Stomach smooth muscle (tissue), 2 donors: ENCODE measurements around the gene CCDC78.
A peak's percentile ranks its signal among the peaks of the same experiment; 100 is the strongest.

ENCODE experiments used
- H3K27ac ChIP-seq: one replicate; pipeline ENCODE4 v1.7.0; 2013; ENCODE audit warnings: mild to moderate bottlenecking, low read length, inconsistent platforms
- H3K27me3 ChIP-seq, 2 donors: one replicate each; pipeline ENCODE4 v1.7.0; 2013; ENCODE audit warnings: low read length in 2 of 2; ENCODE audit not compliant: insufficient read depth in 2 of 2, control insufficient read depth in 1 of 2
- H3K36me3 ChIP-seq, 2 donors: one replicate each; pipeline ENCODE4 v1.7.0; 2013; ENCODE audit warnings: low read length in 2 of 2; ENCODE audit not compliant: control insufficient read depth in 2 of 2, insufficient read depth in 2 of 2
- H3K4me1 ChIP-seq: one replicate; pipeline ENCODE4 v1.7.0; 2013; ENCODE audit warnings: low read length; ENCODE audit not compliant: control insufficient read depth, insufficient read depth
- H3K4me3 ChIP-seq, 2 donors: one replicate each; pipeline ENCODE4 v1.7.0; 2013; ENCODE audit warnings: low read length in 2 of 2
- H3K9ac ChIP-seq, 2 donors: one replicate each; pipeline ENCODE4 v1.7.0; 2013; ENCODE audit warnings: low read length in 2 of 2, mild to moderate bottlenecking in 1 of 2
- H3K9me3 ChIP-seq, 2 donors: one replicate each; pipeline ENCODE4 v1.7.0; 2013; ENCODE audit warnings: low read length in 2 of 2; ENCODE audit not compliant: control insufficient read depth in 2 of 2
- donor health status: healthy.
- donor health status: Pancreatic carcinoma.

CCDC78 gene

DNA sequence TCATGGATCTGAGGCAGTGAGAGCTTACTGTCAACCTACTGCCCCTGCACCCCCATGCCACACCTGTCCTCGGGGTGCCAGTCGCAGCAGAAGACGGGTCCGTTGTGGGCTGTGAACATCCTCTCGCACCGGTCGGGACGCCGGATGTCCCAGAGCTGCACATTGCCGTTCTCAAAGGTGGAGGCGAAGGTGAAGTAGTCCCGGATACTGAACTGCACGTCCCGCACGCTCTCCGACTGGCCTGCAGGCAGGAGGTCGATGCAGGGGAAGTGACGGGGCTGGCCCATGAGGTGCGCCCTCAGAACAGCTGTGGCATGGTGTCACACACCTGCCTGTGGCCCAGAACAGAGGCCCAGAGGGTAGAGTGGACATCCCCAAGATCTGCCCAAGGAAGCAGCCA, 38.7 kb downstream of the CCDC78 start:
- H3K4me1 ChIP-seq, result peaks cover 42% of the 10 kb centered on the region
- no peaks in the 10 kb centered on the region for H3K9me3 ChIP-seq
- no peaks in the 10 kb centered on the region for H3K27me3 ChIP-seq
- H3K27ac ChIP-seq, result no peak overlapping the region
- H3K4me3 ChIP-seq, result no peak overlapping the region
- no peak overlapping the region for H3K9ac ChIP-seq
- H3K36me3 ChIP-seq, result peaks cover 2 to 6% of the 10 kb centered on the region in 2 donors

DNA sequence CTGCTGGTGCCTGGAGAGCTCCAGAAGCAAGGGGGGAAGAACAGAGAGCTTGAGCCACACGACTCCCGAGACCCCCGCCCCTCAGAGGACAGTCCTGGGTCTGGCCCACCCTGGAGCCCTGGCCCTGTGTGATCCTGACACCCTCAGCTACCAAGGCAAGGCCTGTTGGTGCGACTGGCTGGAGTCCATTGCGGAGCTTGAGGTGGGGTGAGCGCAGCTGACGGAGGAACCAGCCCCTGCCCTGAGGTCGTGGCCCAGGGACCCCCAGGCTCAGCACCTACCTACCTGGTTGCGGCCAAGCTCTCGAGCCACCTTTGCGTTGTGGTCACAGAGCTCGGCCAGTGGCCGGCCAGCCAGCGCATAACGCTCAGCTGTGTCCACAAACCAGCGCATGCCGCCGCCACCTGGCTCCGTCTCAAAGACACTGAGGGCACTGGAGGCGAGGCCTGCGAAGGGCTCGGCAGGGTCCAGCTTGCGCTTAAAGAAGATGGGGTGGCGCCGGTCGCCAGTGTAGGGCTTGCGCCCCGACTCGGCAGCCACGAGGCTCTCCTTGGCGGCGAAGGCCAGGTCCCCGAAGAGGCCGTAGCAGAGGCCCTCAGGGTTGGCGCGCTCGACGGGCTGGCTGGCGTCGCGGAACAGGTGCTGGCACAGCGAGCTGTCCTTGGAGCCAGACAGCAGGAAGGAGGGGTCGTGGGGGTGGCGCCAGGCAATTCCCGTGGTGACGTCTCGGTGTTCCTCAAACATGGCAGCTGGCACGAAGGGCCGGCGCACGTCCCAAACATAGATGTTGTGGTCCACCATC, 39.6 kb downstream of the CCDC78 start:
- Histone ChIP-seq H3K9me3 (no peaks in the 10 kb centered on the region), H3K27me3 (no peaks in the 10 kb centered on the region), H3K36me3 (peaks cover 10 to 14% of the 10 kb centered on the region in 2 donors), H3K27ac (no peak overlapping the region), H3K9ac (no peak overlapping the region), H3K4me1 (peaks cover 50% of the 10 kb centered on the region), H3K4me3 (no peak overlapping the region)

DNA sequence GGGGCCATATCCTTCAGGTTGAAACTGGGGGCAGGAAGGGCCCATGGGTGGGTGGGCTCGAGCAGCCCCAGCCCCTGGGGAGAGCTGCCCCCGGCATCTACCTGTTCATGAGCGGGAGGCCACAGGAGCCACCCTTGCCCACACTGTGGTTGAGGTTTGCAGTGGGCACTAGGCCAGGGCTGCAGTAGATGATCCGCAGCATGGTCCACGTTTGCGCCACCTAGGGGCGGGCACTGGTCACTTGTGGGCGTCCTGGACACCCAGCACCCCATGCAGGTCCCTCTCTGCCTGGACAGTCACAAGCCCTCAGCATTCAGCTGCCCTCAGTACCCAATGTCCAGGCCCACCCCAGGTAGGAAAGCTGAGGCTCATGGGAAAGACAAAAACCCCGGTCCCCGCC, 40.3 kb downstream of the CCDC78 start:
- Histone ChIP-seq H3K4me3 (no peak overlapping the region), H3K27ac (no peak overlapping the region), H3K36me3 (peaks cover 12 to 17% of the 10 kb centered on the region in 2 donors), H3K9ac (no peak overlapping the region), H3K9me3 (no peaks in the 10 kb centered on the region), H3K4me1 (peaks cover 57% of the 10 kb centered on the region), H3K27me3 (no peaks in the 10 kb centered on the region)

DNA sequence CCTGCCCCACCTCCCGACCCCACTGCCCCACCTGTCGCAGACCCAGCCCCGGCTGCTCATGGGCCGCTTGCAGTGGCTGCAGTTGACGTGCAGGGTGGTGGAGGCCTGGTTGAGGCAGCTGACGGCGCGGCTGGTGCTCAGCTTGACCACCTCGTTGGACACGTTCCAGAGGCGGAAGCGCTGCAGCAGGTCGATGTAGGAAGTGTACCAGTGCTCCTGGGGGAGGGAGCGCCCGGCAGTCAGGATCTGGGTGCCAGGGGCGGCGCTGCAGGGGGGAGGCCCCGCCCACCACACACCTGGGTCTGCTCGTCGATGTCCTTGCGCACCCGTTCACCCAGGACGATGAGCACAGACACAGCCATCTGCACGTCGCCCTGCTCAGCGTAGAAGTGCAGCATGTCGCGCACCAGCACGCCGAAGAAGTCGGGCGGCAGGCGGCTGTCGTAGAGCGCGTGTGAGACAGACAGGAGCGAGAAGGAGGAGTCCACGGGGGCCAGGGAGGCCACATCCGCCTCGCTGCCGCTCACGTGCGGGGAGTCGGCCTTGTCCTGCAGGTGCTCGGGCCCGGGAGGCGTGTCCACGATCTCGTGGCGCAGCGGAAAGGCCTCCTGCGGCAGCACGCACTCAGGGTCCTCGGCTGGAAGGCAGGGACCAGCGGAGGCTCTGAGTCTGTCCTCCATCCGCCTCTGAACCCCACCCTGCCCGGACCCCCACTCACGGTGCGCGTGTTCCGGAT, 41.1 kb downstream of the CCDC78 start:
- no peaks in the 10 kb centered on the region for H3K9me3 ChIP-seq
- H3K27me3 ChIP-seq, result no peaks in the 10 kb centered on the region
- H3K4me1 ChIP-seq, result peaks cover 61% of the 10 kb centered on the region
- peak overlapping the region in 1 of 2 donors; percentile 40 for H3K4me3 ChIP-seq
- H3K27ac ChIP-seq, result no peak overlapping the region
- peaks cover 12 to 17% of the 10 kb centered on the region in 2 donors for H3K36me3 ChIP-seq
- H3K9ac ChIP-seq, result no peak overlapping the region

DNA sequence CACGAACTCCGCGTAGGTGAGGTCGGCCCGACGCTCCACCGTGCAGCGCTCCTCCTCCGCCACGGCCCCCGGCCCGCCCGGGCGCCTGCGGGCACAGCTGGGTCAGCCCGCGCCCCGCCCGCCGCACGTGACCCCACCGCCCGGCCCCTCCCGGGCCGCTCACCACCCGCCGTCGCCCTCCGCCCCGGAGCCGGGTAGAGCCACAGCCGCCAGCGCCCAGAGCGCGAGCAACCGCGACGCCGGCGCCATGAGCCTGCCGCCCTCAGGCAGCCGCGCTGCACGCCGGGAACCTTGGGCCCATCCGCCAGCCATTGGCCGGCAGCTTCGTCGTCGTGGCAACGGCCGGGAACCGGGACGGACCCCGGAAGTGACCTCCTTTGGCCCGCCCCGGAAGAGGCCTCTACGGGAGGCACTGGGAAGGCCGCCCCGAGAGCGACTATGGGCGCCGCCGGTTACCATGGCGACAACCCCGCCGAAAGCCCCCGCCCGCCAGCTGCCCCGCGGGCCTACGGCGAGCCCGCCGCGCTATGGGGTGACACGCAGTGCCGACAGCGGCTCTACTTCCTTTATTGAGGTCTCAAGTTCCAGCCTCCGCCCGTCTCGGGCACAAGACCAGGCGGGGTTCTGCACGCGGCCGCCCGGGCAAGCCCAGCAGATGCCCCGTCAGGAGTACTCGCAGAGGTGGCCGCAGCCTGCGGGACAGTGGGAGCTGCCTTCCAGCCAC, 42.0 kb downstream of the CCDC78 start, which contains the start of gene JMJD8:
Gene JMJD8 (minus strand): TSS at position 264 of the 724 bp plus-strand sequence. CDS start 15 bp downstream, at position 249.
- Histone ChIP-seq H3K9ac (peak within 1 kb of the TSS; percentile 42 to 63), H3K27me3 (no peaks in the 10 kb centered on the region), H3K4me3 (peak within 1 kb of the TSS; percentile 75 to 81), H3K27ac (peak within 1 kb of the TSS; percentile 58), H3K4me1 (peaks cover 58% of the 10 kb centered on the region), H3K9me3 (no peaks in the 10 kb centered on the region), H3K36me3 (peaks cover 12 to 17% of the 10 kb centered on the region in 2 donors)

DNA sequence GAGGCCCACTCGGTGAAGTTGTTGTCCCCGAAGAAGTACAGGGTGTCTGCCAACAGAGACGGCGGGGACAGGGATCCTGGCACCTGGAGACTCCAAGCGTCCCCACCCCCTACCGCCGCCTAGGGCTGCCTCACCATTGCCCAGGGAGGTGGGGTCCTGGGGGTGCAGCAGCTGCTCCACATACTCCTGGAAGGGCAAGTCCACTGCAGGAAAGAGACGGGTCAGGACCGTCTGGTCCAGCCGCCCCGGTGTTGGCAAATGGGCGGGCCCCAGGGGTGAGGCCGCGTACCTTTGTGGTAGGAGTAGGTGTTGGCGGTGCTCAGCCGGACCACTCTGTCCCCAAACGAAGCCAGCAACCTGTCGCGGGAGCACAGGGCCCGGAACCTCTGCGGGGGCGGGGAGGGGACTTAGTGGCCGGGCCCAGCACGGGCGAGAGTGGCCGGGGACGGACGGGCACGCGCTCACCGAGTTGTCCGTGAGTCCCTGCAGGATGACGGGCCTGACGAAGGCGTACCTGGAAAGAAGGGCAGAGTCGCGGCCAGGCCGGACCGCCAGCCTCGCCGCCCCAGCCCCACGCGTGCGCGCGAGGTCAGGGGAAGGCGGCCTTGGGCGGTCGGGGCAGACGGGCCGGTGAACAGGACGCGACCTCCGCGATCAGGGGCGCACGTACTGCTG, 42.7 kb downstream of the CCDC78 start:
- Histone ChIP-seq H3K4me1 (peaks cover 53% of the 10 kb centered on the region), H3K9ac (peak overlapping the region in 1 of 2 donors; percentile 53), H3K9me3 (no peaks in the 10 kb centered on the region), H3K27me3 (no peaks in the 10 kb centered on the region), H3K4me3 (peak overlapping the region; percentile 63 to 81), H3K27ac (no peak overlapping the region), H3K36me3 (peaks cover 12 to 17% of the 10 kb centered on the region in 2 donors)

DNA sequence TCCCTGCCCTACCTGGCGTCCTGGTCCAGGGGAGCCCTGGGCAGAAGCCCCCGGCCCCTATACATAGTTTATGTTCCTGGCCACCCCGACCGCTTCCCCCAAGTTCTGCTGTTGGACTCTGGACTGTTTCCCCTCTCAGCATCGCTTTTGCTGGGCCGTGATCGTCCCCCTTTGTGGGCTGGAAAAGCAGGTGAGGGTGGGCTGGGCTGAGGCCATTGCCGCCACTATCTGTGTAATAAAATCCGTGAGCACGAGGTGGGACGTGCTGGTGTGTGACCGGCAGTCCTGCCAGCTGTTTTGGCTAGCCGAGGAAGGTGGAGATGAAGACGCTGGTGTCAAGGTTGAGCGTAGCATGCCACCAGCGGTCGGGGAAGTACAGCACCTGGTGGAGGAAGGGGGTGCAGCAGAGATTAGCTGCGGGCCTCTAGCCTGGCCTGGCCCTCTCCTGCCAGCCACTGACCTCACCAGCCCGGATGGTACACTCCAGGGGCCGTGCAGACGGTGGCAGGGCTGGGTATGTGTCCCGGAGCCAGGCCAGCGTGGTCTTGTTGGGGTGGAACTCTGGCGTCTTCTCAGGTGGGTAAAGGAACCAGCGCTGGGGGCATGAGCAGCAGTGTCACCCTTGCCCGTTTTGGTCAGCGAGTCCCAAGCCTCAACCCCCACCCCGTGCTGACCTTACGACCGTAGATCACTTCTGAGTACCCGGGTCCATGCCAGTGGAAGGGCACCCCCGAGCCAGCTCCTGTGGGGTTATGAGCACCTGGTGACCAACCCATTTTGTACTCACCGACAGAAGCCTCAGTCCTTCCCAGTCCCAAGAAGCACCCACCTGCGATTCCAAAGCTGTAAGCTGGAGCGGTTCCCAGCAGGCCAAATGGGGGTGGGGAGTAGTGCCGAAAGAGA, 43.5 kb downstream of the CCDC78 start:
- no peak overlapping the region for H3K27ac ChIP-seq
- no peaks in the 10 kb centered on the region for H3K9me3 ChIP-seq
- H3K9ac ChIP-seq, result no peak overlapping the region
- H3K27me3 ChIP-seq, result no peaks in the 10 kb centered on the region
- peaks cover 52% of the 10 kb centered on the region for H3K4me1 ChIP-seq
- H3K36me3 ChIP-seq, result peaks cover 12 to 17% of the 10 kb centered on the region in 2 donors
- peak overlapping the region in 1 of 2 donors; percentile 81 for H3K4me3 ChIP-seq

DNA sequence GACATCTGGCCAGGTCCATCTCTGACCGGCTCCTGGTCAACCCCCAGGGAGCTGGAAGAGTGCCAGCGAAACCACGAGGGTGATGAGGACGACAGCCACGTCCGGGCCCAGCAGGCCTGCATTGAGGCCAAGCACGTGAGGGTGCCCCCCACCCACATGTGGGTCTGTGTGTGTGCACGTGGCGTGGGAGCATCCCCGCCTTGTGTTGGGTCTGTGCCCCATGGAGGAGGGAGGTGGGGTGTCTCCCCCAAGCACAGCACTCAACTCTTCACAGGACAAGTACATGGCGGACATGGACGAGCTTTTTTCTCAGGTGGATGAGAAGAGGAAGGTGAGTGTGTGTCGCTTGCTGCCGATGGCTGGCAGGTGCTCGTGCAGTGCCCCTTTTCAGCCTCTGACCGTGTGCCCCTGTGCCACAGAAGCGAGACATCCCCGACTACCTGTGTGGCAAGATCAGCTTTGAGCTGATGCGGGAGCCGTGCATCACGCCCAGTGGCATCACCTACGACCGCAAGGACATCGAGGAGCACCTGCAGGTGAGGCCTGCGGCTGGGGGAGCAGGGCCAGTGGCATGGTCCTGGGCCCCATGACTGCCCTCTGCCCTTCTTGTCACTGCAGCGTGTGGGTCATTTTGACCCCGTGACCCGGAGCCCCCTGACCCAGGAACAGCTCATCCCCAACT, 44.4 kb downstream of the CCDC78 start:
- H3K4me3 ChIP-seq, result peak overlapping the region; percentile 81 to 83
- H3K4me1 ChIP-seq, result peaks cover 52% of the 10 kb centered on the region
- H3K27ac ChIP-seq, result no peak overlapping the region
- H3K9me3 ChIP-seq, result no peaks in the 10 kb centered on the region
- no peak overlapping the region for H3K9ac ChIP-seq
- peaks cover 12 to 17% of the 10 kb centered on the region in 2 donors for H3K36me3 ChIP-seq
- no peaks in the 10 kb centered on the region for H3K27me3 ChIP-seq

DNA sequence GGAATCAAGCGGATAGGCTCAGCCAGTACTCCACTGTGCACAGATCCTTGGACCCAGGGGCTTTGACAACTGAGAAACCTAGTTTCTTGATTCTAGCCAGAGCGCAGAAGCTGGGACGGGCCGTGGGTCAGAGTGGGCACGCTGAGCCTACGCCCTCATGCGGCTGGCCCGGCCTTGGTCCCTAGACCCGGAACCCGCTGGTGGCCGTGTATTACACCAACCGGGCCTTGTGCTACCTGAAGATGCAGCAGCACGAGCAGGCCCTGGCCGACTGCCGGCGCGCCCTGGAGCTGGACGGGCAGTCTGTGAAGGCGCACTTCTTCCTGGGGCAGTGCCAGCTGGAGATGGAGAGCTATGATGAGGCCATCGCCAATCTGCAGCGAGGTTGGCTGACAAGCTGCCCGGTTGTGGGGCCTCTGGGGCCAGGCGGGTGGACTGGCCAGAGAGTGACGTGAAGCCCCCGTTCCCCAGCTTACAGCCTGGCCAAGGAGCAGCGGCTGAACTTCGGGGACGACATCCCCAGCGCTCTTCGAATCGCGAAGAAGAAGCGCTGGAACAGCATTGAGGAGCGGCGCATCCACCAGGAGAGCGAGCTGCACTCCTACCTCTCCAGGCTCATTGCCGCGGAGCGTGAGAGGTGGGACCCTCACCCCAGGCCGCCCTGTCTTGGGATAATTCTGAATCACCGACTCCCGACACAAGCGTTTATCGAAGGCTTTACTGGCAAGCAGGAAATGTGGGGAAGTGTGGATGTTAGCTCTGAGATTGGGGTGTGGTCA, 45.1 kb downstream of the CCDC78 start:
- no peaks in the 10 kb centered on the region for H3K27me3 ChIP-seq
- H3K9me3 ChIP-seq, result no peaks in the 10 kb centered on the region
- peaks cover 12 to 17% of the 10 kb centered on the region in 2 donors for H3K36me3 ChIP-seq
- H3K9ac ChIP-seq, result peak overlapping the region; percentile 75 to 80
- peak overlapping the region; percentile 67 for H3K27ac ChIP-seq
- peaks cover 56% of the 10 kb centered on the region for H3K4me1 ChIP-seq
- H3K4me3 ChIP-seq, result peak overlapping the region; percentile 81 to 83
